SW 1271 (cell line): ENCODE data around the gene QRICH1.
A peak's percentile ranks its signal among the peaks of the same experiment; 100 is the strongest.
"Not testable (repeated sequence)": the region's sequence is repeated elsewhere in the genome, so short reads cannot be mapped to it uniquely, and the experiment has no call there.

Source experiments
- DNase-seq, 2 experiments: peaks; one replicate each; lab custom pipeline; 2025; lab: John Stamatoyannopoulos, UW

Gene QRICH1

DNA sequence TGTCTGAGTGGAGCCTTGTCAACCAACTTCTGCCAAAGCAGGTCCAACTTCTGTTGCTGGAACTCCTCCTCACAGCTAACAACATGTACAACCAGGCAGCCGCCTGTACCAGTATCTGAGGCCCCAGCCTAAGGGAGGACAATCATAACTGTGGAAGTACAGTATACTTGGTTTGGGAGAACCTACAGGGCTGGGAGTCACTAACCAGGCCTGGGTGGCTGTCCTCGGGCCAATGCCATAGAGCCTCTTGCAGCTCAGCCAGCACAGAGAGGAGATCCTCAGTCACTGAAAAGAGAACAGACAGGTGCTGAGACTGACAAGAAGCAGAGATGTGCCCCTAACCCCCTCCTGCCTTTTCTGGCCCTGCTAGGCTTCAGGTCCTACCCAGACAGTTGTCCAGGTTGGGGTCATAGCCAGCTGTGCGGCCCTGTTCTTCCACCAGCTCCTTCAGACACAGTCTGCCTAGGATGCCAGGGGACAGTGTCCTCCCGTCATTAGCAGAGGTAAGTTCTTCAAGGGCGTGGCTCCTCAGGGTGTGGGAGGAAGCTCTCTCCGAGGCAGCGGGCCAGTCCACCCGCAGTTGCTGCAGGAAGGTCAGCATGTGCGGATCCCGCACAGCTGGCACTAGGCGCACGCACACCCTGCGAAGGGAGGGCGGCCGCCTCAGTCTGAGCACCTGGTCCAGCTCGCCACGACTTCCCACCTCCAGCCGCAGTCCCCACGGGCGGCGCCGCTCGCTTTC, 76.5 kb downstream of the QRICH1 start:
- DNase-seq: no peak

DNA sequence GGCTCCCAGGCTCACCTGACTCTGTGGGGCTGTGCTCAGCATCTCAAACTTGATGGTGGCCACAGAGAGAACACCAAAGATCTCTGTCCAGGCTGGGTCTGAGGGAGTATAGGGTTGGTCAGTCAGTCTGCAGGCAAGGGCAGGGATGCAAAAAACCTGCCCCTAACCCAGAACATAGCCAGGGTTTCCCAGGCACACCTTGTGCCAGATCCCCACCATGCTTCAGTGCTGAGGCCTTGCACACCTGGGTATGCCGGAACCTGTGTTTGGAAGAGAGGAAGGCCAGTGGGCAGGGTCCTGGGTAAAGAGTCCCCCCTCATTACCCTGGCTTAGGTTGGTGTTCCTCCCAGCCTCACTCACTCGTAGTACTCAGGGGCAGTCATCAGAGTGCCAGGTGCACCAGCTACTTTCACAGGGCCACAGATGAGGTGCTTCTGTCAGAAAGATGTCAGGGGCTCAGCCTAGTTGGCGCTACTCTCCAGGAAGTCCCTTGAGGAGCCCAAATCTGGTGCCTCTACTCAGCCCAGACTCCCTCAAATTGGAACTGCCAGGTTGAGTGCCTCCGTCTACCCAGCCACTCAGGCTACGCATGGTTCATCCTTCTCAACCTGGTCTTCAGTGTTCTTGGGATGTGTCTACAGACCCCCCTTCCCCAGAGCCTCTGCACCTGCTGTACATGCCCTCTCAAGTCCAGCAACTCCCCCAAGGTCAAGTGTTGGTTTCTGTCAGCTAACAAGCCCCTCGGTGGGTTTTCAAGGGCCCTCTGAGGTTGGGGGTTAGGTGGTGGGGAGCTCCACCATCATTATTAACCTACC, 77.2 kb downstream of the QRICH1 start:
- DNase-seq: no peak

DNA sequence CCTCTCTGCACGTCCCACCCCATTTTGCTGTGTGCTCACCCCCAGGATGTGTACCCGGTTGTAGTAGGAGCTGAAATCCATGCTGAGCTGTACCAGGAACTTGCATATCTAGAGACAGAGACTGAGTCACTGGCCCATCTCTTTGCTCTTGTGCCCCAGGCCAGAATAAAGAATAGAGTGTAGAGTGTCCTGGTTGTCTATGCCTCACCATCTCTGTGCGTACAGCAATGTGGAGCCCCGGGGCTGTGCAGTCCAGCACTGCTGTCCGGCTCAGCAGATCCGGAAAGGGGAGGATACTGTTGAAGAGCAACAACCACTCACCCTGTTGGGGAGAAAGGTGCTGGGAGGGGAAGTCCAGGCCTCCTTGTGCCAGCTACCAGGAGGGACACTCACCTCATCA, 78.1 kb downstream of the QRICH1 start:
- no peak for DNase-seq

DNA sequence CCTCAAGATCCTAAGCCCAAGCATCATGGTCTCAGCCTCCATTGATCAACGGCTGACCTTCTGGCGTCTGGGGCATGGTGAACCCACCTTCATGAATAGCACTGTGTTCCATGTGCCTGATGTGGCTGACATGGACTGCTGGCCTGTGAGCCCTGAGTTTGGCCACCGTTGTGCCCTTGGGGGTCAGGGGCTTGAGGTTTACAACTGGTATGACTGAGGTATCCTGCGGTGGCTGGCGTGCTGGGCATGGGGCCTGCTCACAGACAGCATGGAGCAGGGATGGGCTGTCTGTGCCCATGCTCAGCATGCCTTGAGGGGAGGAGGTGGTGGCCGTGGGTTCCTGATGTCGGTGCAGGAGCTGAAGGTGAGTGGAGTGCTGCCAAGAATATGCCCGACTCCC, 78.8 kb downstream of the QRICH1 start:
- no peak for DNase-seq

DNA sequence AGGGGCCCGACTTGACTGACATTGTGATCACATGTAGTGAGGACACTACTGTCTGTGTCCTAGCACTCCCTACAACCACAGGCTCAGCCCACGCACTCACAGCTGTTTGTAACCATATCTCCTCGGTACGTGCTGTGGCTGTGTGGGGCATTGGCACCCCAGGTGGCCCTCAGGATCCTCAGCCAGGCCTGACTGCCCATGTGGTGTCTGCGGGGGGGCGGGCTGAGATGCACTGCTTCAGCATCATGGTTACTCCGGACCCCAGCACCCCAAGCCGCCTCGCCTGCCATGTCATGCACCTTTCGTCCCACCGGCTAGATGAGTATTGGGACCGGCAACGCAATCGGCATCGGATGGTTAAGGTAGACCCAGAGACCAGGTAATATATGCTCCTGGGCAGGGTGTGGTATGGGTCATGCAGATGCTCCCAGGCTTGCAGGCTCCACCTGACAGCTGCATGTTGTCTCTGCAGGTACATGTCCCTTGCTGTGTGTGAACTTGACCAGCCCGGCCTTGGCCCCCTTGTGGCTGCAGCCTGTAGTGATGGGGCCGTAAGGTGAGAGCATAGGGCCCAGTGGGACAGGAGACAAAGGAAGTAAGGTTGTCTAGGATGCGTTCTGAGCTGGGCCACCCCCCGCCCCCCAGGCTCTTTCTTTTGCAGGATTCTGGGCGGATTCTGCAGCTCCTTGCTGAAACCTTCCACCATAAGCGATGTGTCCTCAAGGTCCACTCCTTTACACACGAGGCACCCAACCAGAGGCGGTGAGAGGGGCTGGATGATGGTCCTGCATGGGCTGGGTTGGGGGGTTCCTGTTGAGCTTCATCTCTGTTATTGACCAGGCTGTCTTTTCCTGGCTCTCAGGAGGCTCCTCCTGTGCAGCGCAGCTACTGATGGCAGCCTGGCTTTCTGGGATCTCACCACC, 79.9 kb downstream of the QRICH1 start:
- peak in 1 of 2 experiments; percentile 6 for DNase-seq

DNA sequence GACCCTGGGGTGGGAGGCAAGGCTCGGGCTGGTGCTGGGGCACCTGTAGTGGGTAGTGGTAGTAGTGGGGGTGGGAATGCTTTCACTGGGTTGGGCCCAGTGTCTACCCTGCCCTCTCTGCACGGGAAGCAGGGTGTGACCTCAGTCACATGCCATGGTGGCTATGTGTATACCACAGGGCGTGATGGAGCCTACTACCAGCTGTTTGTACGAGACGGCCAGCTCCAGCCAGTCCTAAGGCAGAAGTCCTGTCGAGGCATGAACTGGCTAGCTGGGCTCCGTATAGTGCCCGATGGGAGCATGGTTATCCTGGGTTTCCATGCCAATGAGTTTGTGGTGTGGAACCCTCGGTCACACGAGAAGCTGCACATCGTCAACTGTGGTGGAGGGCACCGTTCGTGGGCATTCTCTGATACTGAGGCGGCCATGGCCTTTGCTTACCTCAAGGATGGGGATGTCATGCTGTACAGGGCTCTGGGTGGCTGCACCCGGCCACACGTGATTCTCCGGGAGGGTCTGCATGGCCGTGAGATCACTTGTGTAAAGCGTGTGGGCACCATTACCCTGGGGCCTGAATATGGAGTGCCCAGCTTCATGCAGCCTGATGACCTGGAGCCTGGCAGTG, 80.6 kb downstream of the QRICH1 start:
- no peak for DNase-seq

DNA sequence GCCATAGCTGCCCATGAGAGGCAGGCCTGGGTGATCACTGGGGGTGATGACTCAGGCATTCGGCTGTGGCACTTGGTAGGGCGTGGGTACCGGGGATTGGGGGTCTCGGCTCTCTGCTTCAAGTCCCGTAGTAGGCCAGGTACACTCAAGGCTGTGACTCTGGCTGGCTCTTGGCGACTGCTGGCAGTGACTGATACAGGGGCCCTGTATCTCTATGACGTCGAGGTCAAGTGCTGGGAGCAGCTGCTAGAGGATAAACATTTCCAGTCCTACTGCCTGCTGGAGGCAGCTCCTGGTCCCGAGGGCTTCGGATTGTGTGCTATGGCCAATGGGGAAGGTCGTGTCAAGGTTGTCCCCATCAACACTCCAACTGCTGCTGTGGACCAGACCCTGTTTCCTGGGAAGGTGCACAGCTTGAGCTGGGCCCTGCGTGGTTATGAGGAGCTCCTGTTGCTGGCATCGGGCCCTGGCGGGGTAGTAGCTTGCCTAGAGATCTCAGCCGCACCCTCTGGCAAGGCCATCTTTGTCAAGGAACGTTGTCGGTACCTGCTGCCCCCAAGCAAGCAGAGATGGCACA, 81.3 kb downstream of the QRICH1 start:
- DNase-seq: no peak

DNA sequence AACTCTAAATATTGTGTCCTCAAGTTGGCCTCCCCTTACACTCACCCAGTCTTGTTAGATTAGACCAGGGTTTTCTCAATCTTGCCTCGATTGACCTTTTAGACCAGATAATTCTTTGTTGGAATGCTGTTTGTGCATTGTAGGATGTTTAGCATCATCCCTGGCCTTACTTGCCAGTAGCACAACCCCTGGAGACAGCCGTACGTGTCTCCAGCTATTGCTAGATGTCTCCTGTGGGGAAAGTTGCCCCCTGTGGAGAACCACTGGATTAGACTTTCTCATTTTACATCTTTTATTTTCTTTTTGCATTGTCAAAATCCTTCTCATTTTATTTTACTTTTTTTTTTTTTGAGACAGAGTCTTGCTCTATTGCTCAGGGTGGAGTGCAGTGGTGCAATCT, 84.5 kb downstream of the QRICH1 start:
- no peak for DNase-seq

DNA sequence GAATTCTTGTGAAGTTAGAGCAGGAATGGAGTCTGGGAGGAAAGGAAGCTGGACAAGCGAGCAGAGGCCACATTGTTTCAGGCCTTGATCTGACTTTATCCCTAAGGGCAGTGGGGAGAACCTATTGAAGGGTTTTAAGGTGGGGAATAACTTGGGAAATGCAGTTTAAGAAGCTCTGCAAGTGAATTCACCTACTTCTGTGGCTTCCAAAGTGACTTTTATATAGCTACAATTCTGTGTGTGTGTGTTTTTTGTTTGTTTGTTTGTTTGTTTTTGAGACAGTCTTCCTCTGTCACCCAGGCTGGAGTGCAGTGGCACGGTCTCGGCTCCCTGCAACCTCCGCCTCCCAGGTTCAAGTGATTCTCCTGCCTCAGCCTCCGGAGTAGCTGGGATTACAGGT, 85.2 kb downstream of the QRICH1 start:
- DNase-seq: not testable (repeated sequence)

DNA sequence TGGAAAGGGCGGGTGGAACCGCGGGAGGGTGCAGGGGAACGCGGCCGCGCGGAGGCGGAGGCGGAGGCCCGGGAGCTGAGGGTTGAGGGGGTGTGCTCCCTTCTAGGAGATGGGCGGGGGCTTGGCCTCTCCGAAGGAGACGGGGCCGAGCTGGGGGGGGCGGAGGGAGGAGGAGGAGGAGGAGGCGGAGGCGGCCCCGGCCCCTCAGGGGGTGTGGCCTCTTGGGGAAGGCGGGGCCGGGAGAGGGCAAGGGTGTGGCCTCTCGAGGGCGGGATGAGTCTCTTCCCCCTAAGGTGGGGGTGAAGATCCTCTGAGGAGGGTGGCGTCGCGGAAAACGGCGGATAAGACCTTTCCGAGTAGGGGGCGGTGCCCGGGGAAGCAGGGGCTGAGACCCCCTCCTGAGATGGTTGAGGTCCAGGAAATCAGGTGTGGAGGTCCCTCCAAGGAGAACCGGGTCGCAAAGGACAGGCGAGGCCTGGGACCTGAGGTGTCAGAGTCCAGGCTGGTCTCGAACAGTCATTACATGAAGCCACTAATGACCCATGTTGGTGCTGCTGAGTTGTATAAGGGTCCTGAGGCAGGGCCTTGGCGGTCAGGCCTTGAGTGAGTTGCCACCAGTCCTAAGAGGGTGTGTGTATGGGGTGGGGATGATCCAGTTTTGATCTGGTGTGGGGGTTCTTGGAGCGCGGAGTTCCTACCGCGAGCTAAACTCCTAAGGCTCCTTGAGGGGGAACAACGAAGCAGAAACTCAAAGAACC, 85.9 kb downstream of the QRICH1 start:
- peak in 1 of 2 experiments; percentile 57 for DNase-seq

DNA sequence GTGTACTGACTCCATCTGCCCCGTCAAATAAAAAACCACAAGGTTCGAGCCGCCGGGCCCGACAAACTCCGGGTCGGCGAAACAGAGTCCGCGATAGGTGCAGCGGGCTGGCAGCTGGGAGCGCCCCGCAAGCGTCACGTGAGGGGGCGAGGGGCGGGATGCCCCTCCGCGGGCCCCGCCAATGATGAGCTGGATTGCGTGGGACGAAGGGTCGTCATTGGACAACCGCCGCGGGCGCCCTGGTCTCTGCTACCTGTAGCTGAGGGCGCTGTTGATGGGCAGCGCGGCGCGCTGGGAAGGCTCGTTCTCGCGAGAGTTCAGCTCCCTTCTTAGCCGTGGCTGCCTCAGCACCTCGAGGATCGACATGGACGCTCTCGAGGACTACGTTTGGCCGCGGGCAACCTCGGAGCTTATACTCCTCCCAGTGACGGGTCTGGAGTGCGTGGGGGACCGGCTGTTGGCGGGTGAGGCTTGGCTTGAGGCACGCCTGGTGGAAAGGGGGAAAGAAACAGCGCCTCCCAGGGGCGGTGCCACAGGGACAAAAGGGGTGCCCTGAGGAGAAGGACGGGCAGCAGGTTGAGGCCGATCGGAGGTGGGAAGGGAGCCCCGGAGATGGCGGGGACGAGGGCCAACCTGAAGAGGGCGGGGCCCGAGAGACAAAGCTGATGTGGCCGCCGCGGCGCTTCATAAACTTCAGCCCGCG, 86.7 kb downstream of the QRICH1 start, which contains the start of gene WDR6:
Gene WDR6, plus strand, starts transcription at position 324 of the 703 bp plus-strand sequence. Its CDS starts 41 bp downstream, at position 365.
- DNase-seq: peak; percentile 79 to 94

DNA sequence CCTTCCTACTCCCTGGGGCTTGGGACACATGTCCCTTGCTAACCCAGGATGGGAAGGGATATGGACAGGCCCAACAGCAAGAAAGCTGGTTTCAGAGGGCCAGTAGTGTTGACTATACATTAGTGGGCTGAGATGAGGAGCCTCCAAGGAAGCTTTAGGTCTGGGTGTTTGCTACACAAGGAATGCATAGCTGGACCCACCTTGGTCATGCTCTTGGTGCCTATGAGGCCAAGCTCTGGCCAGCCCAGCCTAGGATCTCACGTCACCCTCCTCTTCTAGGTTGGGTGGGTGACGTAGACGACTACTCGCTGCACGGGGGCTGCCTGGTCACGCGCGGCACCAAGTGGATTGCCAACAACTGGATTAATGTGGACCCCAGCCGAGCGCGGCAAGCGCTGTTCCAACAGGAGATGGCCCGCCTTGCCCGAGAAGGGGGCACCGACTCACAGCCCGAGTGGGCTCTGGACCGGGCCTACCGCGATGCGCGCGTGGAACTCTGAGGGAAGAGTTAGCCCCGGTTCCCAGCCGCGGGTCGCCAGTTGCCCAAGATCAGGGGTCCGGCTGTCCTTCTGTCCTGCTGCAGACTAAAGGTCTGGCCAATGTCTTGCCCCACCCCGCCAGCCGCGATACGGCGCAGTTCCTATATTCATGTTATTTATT, 87.3 kb downstream of the QRICH1 start:
- no peak for DNase-seq

DNA sequence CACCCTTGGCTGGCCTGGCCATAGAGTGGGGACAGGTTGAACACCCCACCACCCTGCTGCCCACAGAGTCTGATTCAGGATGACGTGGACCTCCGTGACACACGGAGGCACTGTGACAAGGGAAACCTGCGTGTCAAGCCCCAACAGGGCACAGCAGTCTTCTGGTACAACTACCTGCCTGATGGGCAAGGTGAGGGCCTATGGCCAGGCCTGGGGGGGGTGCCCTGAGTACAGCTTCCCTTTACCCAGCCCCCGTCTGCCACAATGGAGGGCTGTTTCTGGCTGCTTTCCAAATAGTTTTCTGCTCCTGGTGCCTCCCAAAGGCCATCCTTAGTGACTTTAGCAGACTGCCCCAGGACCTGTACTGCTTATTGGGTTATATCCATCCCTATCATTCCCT, 87.9 kb downstream of the QRICH1 start:
- no peak for DNase-seq

DNA sequence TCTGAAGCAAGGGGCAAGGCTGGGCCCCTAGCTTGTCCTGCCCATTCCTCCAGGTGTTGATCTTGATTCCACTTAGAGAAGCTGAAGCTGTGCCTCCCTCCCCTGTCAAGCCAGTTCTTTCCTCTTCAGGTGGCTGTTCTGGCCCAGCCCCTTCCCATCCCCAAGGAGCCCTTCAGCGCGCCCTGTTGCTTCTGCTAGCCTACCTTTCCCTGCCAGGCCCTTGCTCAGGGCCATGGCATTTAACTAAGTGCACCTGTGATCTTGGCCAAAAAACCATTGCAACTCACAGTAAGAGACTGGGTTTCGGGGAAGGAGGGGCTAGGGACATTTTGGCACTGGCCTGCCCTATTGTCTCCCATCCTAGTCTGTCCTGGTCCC, 88.6 kb downstream of the QRICH1 start:
- no peak for DNase-seq

DNA sequence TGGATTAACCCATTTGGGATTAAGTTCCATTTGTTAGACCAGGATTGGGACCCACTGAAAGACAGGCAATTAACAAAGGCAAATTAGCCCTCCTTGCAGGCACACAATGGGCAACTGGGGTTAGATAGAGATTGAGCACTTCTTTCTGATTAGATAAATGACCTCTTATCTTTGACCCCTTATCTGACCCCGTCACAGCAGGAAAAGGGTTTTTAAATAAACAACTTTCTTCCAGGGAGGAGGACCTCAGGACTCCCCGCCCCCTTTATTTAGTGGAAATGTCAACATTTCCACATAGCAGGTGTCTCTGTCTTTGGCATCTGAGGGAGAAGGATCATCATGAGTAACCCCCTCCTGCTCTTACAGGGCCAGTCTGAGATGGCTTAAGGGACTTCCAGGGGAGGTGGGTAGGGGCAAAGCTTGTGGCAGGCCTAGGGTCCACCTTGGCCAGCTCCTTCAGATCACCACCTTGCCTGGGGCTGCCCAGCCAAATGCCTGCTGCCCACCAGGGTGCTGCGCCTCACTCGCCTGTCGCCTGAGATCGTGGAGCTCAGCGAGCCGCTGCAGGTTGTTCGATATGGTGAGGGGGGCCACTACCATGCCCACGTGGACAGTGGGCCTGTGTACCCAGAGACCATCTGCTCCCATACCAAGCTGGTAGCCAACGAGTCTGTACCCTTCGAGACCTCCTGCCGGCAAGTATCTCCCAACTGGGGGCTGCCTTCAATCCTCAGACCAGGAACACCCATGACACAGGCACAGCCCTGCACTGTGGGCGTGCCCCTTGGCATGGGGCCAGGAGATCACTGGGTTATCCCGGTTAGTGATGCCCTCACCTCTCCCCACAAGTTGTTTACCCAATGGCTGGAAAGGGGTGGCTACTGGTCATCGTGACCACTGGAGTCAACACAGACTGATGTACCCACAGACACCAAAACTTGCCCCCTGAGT, 89.2 kb downstream of the QRICH1 start:
- DNase-seq: no peak

DNA sequence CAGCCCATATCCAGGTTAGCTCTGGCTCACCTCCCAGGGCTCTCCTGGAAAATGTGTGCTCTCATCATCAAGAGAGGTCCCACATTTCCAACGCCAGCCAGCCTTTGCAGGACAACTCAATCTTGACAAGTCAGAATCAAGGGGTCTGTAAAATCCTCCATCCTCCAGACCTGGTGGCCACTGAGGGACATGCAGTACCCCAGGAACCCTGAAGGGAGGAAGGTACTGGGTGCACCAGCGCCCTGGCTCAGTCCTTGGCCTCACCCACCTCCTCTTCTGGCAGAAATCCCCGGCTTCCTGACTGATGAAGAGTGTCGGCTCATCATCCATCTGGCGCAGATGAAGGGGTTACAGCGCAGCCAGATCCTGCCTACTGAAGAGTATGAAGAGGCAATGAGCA, 92.7 kb downstream of the QRICH1 start:
- no peak for DNase-seq

DNA sequence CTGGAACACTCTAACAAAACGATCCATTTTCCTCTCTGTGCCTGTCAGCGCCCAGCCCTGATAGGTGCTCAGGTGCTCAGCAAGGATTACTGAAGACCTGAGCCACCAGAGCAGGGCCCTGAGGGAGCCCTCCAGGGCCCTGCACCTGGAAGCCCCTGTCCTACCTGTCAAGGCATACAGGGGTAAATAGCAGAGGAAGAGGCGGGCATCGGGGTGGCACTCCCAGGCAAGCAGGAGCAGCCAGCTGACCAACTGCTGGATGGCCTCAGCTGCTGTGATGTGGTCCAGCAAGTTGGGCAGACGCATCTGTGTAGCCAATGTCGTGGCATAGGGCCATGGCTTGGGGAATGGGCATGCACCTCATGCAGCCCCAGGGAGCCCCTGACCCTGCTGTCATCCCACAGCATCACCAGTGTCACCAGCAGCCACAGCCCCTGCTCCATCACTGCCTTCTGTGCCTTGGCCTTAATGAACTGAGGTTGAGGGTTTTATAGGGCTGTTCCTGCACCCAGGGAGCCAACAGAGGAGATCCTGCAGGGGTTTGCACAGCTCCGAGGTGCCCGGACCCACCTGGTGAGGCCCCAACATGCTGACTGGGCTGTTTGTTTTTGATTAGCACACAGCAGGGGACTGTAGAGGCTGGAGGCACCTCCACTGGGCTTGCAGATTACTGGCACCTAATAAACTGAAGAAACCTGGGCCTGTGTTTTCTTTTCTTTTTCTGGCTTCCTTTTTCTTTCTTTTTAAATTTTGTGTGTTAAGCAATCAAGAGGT, 94.6 kb downstream of the QRICH1 start:
- no peak for DNase-seq
